ENCODE measurements around the gene NEUROD4.

The NEUROD4 gene

GRCh38 chr12:55057481-55057880 lies 37.7 kb downstream of the NEUROD4 start:
- H3K4me1 Mint-ChIP-seq (ENCODE audit: low read depth in 2 of 2), result peaks cover 0 to 2% of the 10 kb centered on the region in 2 donors

GRCh38 chr12:55058082-55058481 lies 38.3 kb downstream of the NEUROD4 start:
- Mint-ChIP-seq H3K36me3 (ENCODE audit: insufficient read depth) (no peaks in the 10 kb centered on the region), H3K27me3 (peaks cover 5 to 19% of the 10 kb centered on the region in 2 donors), H3K9me3 (no peaks in the 10 kb centered on the region), H3K4me1 (ENCODE audit: low read depth in 2 of 2) (peaks cover 0 to 2% of the 10 kb centered on the region in 2 donors), H3K4me3 (no peak overlapping the region), H3K27ac (no peak overlapping the region)
- no peak for DNase-seq
- no peak for ATAC-seq (replicated peaks)

More at GRCh38 chr12:55057481-55057880, 37.7 kb downstream of the NEUROD4 start:
- H3K27ac Mint-ChIP-seq, result no peak overlapping the region
- H3K9me3 Mint-ChIP-seq, result no peaks in the 10 kb centered on the region
- no peak overlapping the region for H3K4me3 Mint-ChIP-seq
- peaks cover 5 to 18% of the 10 kb centered on the region in 2 donors for H3K27me3 Mint-ChIP-seq
- H3K36me3 Mint-ChIP-seq (ENCODE audit: insufficient read depth), result no peaks in the 10 kb centered on the region
- ATAC-seq (replicated peaks) (no peak), DNase-seq (no peak)

- H3K4me1 Mint-ChIP-seq (ENCODE audit: low read depth in 2 of 2), result peaks cover 0 to 2% of the 10 kb centered on the region in 2 donors
- DNase-seq (no peak), ATAC-seq (replicated peaks) (no peak)
- no peak overlapping the region for H3K27ac Mint-ChIP-seq
- no peaks in the 10 kb centered on the region for H3K9me3 Mint-ChIP-seq
- H3K36me3 Mint-ChIP-seq (ENCODE audit: insufficient read depth), result no peaks in the 10 kb centered on the region
- no peak overlapping the region for H3K4me3 Mint-ChIP-seq
- peaks cover 10 to 26% of the 10 kb centered on the region in 2 donors for H3K27me3 Mint-ChIP-seq
Measured at GRCh38 chr12:55058776-55059175, 39.0 kb downstream of the NEUROD4 start.

GRCh38 chr12:55060470-55060869 lies 40.7 kb downstream of the NEUROD4 start:
- no peaks in the 10 kb centered on the region for H3K9me3 Mint-ChIP-seq
- no peak overlapping the region for H3K27ac Mint-ChIP-seq
- no peak for ATAC-seq (replicated peaks)
- peaks cover 0 to 2% of the 10 kb centered on the region in 2 donors for H3K4me1 Mint-ChIP-seq (ENCODE audit: low read depth in 2 of 2)
- H3K36me3 Mint-ChIP-seq (ENCODE audit: insufficient read depth), result no peaks in the 10 kb centered on the region
- H3K4me3 Mint-ChIP-seq, result no peak overlapping the region
- H3K27me3 Mint-ChIP-seq, result peaks cover 12 to 33% of the 10 kb centered on the region in 2 donors
- DNase-seq, result no peak

GRCh38 chr12:55061024-55061423 lies 41.2 kb downstream of the NEUROD4 start:
- no peak for DNase-seq
- H3K27ac Mint-ChIP-seq, result no peak overlapping the region
- no peaks in the 10 kb centered on the region for H3K9me3 Mint-ChIP-seq
- peaks cover 0 to 2% of the 10 kb centered on the region in 2 donors for H3K4me1 Mint-ChIP-seq (ENCODE audit: low read depth in 2 of 2)
- H3K27me3 Mint-ChIP-seq, result peaks cover 12 to 38% of the 10 kb centered on the region in 2 donors
- no peak for ATAC-seq (replicated peaks)
- no peak overlapping the region for H3K4me3 Mint-ChIP-seq
- H3K36me3 Mint-ChIP-seq (ENCODE audit: insufficient read depth), result no peaks in the 10 kb centered on the region

- H3K27ac Mint-ChIP-seq, result no peak overlapping the region
- H3K9me3 Mint-ChIP-seq, result no peaks in the 10 kb centered on the region
- ATAC-seq (replicated peaks) (no peak), DNase-seq (no peak)
- peaks cover 0 to 2% of the 10 kb centered on the region in 2 donors for H3K4me1 Mint-ChIP-seq (ENCODE audit: low read depth in 2 of 2)
- no peak overlapping the region for H3K4me3 Mint-ChIP-seq
- no peaks in the 10 kb centered on the region for H3K36me3 Mint-ChIP-seq (ENCODE audit: insufficient read depth)
- peaks cover 21 to 46% of the 10 kb centered on the region in 2 donors for H3K27me3 Mint-ChIP-seq
Measured at GRCh38 chr12:55063291-55063690, 43.5 kb downstream of the NEUROD4 start.

- DNase-seq (no peak), ATAC-seq (replicated peaks) (no peak)
- H3K36me3 Mint-ChIP-seq (ENCODE audit: insufficient read depth), result no peaks in the 10 kb centered on the region
- peaks cover 0 to 2% of the 10 kb centered on the region in 2 donors for H3K4me1 Mint-ChIP-seq (ENCODE audit: low read depth in 2 of 2)
- H3K27me3 Mint-ChIP-seq, result peaks cover 21 to 36% of the 10 kb centered on the region in 2 donors
- H3K4me3 Mint-ChIP-seq, result no peak overlapping the region
- H3K9me3 Mint-ChIP-seq, result no peaks in the 10 kb centered on the region
- no peak overlapping the region for H3K27ac Mint-ChIP-seq
Measured at GRCh38 chr12:55065535-55065934, 45.8 kb downstream of the NEUROD4 start.

GRCh38 chr12:55067701-55068100 lies 47.9 kb downstream of the NEUROD4 start:
- ATAC-seq (replicated peaks) (no peak), DNase-seq (no peak)
- H3K4me1 Mint-ChIP-seq (ENCODE audit: low read depth in 2 of 2), result peaks cover 2 to 4% of the 10 kb centered on the region in 2 donors
- peaks cover 21 to 28% of the 10 kb centered on the region in 2 donors for H3K27me3 Mint-ChIP-seq
- no peaks in the 10 kb centered on the region for H3K36me3 Mint-ChIP-seq (ENCODE audit: insufficient read depth)
- H3K27ac Mint-ChIP-seq, result no peak overlapping the region
- no peak overlapping the region for H3K4me3 Mint-ChIP-seq
- H3K9me3 Mint-ChIP-seq, result no peaks in the 10 kb centered on the region

GRCh38 chr12:55068416-55069010 lies 48.7 kb downstream of the NEUROD4 start:
- Mint-ChIP-seq H3K4me3 (no peak overlapping the region), H3K4me1 (ENCODE audit: low read depth in 2 of 2) (peaks cover 2 to 4% of the 10 kb centered on the region in 2 donors), H3K27me3 (peaks cover 19 to 23% of the 10 kb centered on the region in 2 donors), H3K27ac (no peak overlapping the region), H3K36me3 (ENCODE audit: insufficient read depth) (no peaks in the 10 kb centered on the region), H3K9me3 (no peaks in the 10 kb centered on the region)
- peak; percentile 53 for ATAC-seq (replicated peaks)
- peak; percentile 6 to 24 (median 8) for DNase-seq

GRCh38 chr12:55072083-55072482 lies 52.3 kb downstream of the NEUROD4 start:
- Mint-ChIP-seq H3K4me1 (ENCODE audit: low read depth in 2 of 2) (peaks cover 2 to 4% of the 10 kb centered on the region in 2 donors), H3K27me3 (peaks cover 27 to 29% of the 10 kb centered on the region in 2 donors), H3K4me3 (no peak overlapping the region), H3K36me3 (ENCODE audit: insufficient read depth) (no peaks in the 10 kb centered on the region), H3K9me3 (no peaks in the 10 kb centered on the region), H3K27ac (peak overlapping the region in 1 of 2 donors; percentile 62)
- ATAC-seq (replicated peaks) (peak; percentile 79), DNase-seq (peak; percentile 59 to 62 (median 60))

- Mint-ChIP-seq H3K27ac (no peak overlapping the region), H3K27me3 (peaks cover 37 to 38% of the 10 kb centered on the region in 2 donors), H3K4me1 (ENCODE audit: low read depth in 2 of 2) (peaks cover 2 to 4% of the 10 kb centered on the region in 2 donors), H3K36me3 (ENCODE audit: insufficient read depth) (no peaks in the 10 kb centered on the region), H3K9me3 (no peaks in the 10 kb centered on the region), H3K4me3 (no peak overlapping the region)
- ATAC-seq (replicated peaks), result peak; percentile 76
- DNase-seq, result peak; percentile 70 to 74 (median 72)
Measured at GRCh38 chr12:55073043-55074022, 53.6 kb downstream of the NEUROD4 start.

- peaks cover 2 to 4% of the 10 kb centered on the region in 2 donors for H3K4me1 Mint-ChIP-seq (ENCODE audit: low read depth in 2 of 2)
- ATAC-seq (replicated peaks) (no peak), DNase-seq (no peak)
- H3K4me3 Mint-ChIP-seq, result no peak overlapping the region
- no peaks in the 10 kb centered on the region for H3K36me3 Mint-ChIP-seq (ENCODE audit: insufficient read depth)
- H3K9me3 Mint-ChIP-seq, result no peaks in the 10 kb centered on the region
- no peak overlapping the region for H3K27ac Mint-ChIP-seq
- peaks cover 52 to 53% of the 10 kb centered on the region in 2 donors for H3K27me3 Mint-ChIP-seq
Measured at GRCh38 chr12:55074806-55075205, 55.0 kb downstream of the NEUROD4 start.
